Fibroblast of mammary gland (primary cell): ENCODE measurements around the gene DOCK10.

Experiments used
- DNase-seq: peaks from one replicate; pipeline ENCODE4 v3.0.0-alpha.2; 2010; ENCODE audit warnings: low read depth
- H3K4me3 ChIP-seq: 2 replicates; pipeline ENCODE4 v1.5.1; 2011; ENCODE audit warnings: low read depth, mild to moderate bottlenecking, low read length, moderate library complexity; ENCODE audit not compliant: control insufficient read depth
- CTCF ChIP-seq: conservative IDR thresholded peaks from 2 replicates; pipeline ENCODE4 v1.5.1; 2011; ENCODE audit warnings: low read depth, low read length, inconsistent platforms; ENCODE audit not compliant: control insufficient read depth, insufficient read depth

The DOCK10 gene

GRCh38 chr2:224723586-224724217 is 318.6 kb downstream of the DOCK10 start:
- TF ChIP-seq CTCF = no peak
- no peak overlapping the region for H3K4me3 ChIP-seq
- DNase-seq = peak; percentile 29

DNA sequence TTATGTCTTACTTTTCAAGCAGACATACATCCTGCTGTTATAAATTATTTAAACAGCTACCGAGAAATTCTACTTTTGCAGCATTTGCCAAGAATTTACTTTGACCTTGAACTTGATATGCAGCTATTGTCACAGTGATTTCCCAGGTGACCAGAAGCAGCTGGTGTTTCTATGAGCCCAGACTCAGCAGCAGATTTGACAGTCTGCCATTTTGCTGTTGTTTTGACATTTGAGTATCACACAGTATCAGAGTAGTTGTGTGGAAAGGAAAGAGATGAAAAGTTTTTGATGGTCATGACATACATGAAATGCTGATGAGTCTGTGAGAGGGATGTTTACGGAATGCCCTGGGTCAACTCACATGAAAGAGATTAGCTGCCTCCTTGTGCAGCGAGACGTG is 319.5 kb downstream of the DOCK10 start:
- DNase-seq = no peak
- TF ChIP-seq CTCF = no peak
- H3K4me3 ChIP-seq = no peak overlapping the region

- peak; percentile 41 for DNase-seq
- H3K4me3 ChIP-seq = no peak overlapping the region
- no peak for TF ChIP-seq CTCF
These were observed 320.0 kb downstream of the DOCK10 start for GRCh38 chr2:224722250-224722649.

GRCh38 chr2:224716921-224717320 is 325.3 kb downstream of the DOCK10 start:
- no peak for DNase-seq
- TF ChIP-seq CTCF = no peak
- no peak overlapping the region for H3K4me3 ChIP-seq

DNA sequence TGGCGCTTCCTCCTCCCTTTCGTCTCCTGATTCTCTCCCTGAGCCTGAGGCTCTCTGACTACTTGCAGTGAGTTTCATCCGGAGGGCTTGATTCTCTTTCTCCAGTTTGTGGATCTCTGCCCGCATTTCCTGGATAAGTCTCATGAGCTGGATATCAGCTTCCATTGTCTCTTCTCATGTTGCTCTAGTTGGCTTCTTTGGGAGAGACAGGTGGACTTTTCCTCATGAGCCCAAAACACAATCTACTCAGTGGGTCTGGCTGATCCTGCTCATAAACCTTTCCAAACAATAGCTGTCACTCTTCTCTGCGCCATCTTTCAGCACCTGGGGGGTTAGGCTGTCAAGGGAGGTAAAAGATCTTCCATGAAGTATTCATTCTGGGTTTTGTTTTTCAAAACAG is 326.1 kb downstream of the DOCK10 start, which contains the start of gene CCDC195:
TSS of gene CCDC195 (minus strand) at position 165 of the 400 bp plus-strand sequence. CDS start at position 165, 0 bp downstream.
- TF ChIP-seq CTCF = no peak
- no peak for DNase-seq
- no peak within 1 kb of the TSS for H3K4me3 ChIP-seq
